Posterior cingulate gyrus (tissue), 11 donors: Measurements from ENCODE around the gene SMPD4.
"Not testable (repeated sequence)": the region's sequence is repeated elsewhere in the genome, so short reads cannot be mapped to it uniquely, and the experiment has no call there.

ENCODE experiments used
- DNase-seq, 10 donors: peaks; one replicate each; pipeline versions ENCODE4 v3.0.0 to v3.0.0-alpha.2; 2020 to 2021; ENCODE audit warnings: mixed read lengths in 3 of 10
- intact Hi-C: fragments of 100-400 bp; cut with DNase I; formaldehyde crosslinking; loops from one replicate; pipeline ENCODE4 v1.15.1; 2023

The SMPD4 gene

GRCh38 chr2:130181325-130181879 is at the start of gene SMPD4:
Gene SMPD4 (minus strand): TSS chr2:130181602. CDS start chr2:130176592, 5,010 bp downstream.
- intact Hi-C loops = loop anchor here (5.0 to 10.0 kb wide), 2 partner anchors 161 to 1303 kb away; partner anchors contain the start of gene IMP4
- DNase-seq = peak; percentile 94 to 99 (median 96)

GRCh38 chr2:130230907-130231306 is 49.5 kb upstream of the SMPD4 start:
- intact Hi-C loops = not testable (repeated sequence)
- DNase-seq = peak in 2 of 10 donors; percentile 71 to 84

- intact Hi-C loops = not testable (repeated sequence)
- peak in 1 of 10 donors; percentile 79 for DNase-seq
Measured at GRCh38 chr2:130230376-130230775, 49.0 kb upstream of the SMPD4 start.

GRCh38 chr2:130229161-130229510 is 47.7 kb upstream of the SMPD4 start:
- peak in 2 of 10 donors; percentile 67 to 89 for DNase-seq
- intact Hi-C loops = not testable (repeated sequence)

- intact Hi-C loops = not testable (repeated sequence)
- peak in 2 of 10 donors; percentile 71 to 79 for DNase-seq
Measured at GRCh38 chr2:130228467-130229160, 47.2 kb upstream of the SMPD4 start.

GRCh38 chr2:130228005-130228404 is 46.6 kb upstream of the SMPD4 start:
- DNase-seq, intact Hi-C loops: not testable (repeated sequence)

GRCh38 chr2:130222523-130222922 is 41.1 kb upstream of the SMPD4 start:
- DNase-seq, intact Hi-C loops: not testable (repeated sequence)

GRCh38 chr2:130220505-130220904 is 39.1 kb upstream of the SMPD4 start:
- DNase-seq, intact Hi-C loops: not testable (repeated sequence)

- intact Hi-C loops, DNase-seq: not testable (repeated sequence)
Measured at GRCh38 chr2:130219147-130219546, 37.7 kb upstream of the SMPD4 start.

GRCh38 chr2:130207051-130207450 is 25.6 kb upstream of the SMPD4 start:
- DNase-seq, intact Hi-C loops: not testable (repeated sequence)

GRCh38 chr2:130203150-130203549 is 21.7 kb upstream of the SMPD4 start:
- DNase-seq, intact Hi-C loops: not testable (repeated sequence)

GRCh38 chr2:130202518-130202917 is 21.1 kb upstream of the SMPD4 start:
- DNase-seq = peak in 1 of 10 donors; percentile 39
- intact Hi-C loops = not testable (repeated sequence)

GRCh38 chr2:130198343-130198742 is 16.9 kb upstream of the SMPD4 start, which contains the start of gene TUBA3E:
Gene TUBA3E (minus strand): TSS chr2:130198439. CDS start chr2:130198360, 79 bp downstream.
- intact Hi-C loops = no loop called here
- DNase-seq = peak in 1 of 10 donors; percentile 37

- DNase-seq, intact Hi-C loops: not testable (repeated sequence)
Measured at GRCh38 chr2:130196052-130196451, 14.7 kb upstream of the SMPD4 start.

- intact Hi-C loops, DNase-seq: not testable (repeated sequence)
Measured at GRCh38 chr2:130195089-130195635, 13.8 kb upstream of the SMPD4 start.

GRCh38 chr2:130193824-130194223 is 12.4 kb upstream of the SMPD4 start:
- intact Hi-C loops = not testable (repeated sequence)
- peak in 1 of 10 donors; percentile 52 for DNase-seq

- DNase-seq, intact Hi-C loops: not testable (repeated sequence)
Measured at GRCh38 chr2:130192451-130192850, 11.0 kb upstream of the SMPD4 start.

- intact Hi-C loops, DNase-seq: not testable (repeated sequence)
Measured at GRCh38 chr2:130191319-130191718, 9.9 kb upstream of the SMPD4 start.

- intact Hi-C loops = no loop called here
- no peak for DNase-seq
Measured at GRCh38 chr2:130190237-130190636, 8.8 kb upstream of the SMPD4 start.

GRCh38 chr2:130188958-130189357 is 7.6 kb upstream of the SMPD4 start:
- intact Hi-C loops = loop anchor here (10.0 kb wide), 1 partner anchor 1296 kb away; no protein-coding TSS in a partner anchor
- DNase-seq = not testable (repeated sequence)
